CD4-positive, alpha-beta T cell treated with Interleukin-1 beta for 1 hour (primary cell): ENCODE results near the gene ETV4.
A peak's percentile ranks its signal among the peaks of the same experiment; 100 is the strongest.

Source experiments
- DNase-seq, 2 donors: peaks; one replicate each; pipeline ENCODE4 v3.0.0-alpha.2; 2020 to 2022

Gene ETV4

GRCh38 chr17:43572368-43572980 lies 26.3 kb upstream of the ETV4 start:
- DNase-seq, result no peak

GRCh38 chr17:43570518-43570928 lies 24.4 kb upstream of the ETV4 start:
- no peak for DNase-seq

GRCh38 chr17:43568506-43569082 lies 22.5 kb upstream of the ETV4 start:
- no peak for DNase-seq

- no peak for DNase-seq
Observed at GRCh38 chr17:43563600-43564594, 17.8 kb upstream of the ETV4 start.

GRCh38 chr17:43562679-43563599 lies 16.8 kb upstream of the ETV4 start:
- DNase-seq, result no peak

- DNase-seq, result no peak
Observed at GRCh38 chr17:43560461-43561427, 14.6 kb upstream of the ETV4 start.

- no peak for DNase-seq
Observed at GRCh38 chr17:43559161-43559816, 13.1 kb upstream of the ETV4 start.

GRCh38 chr17:43558805-43559160 lies 12.6 kb upstream of the ETV4 start:
- no peak for DNase-seq

- peak; percentile 18 to 64 for DNase-seq
Observed at GRCh38 chr17:43556292-43556691, 10.2 kb upstream of the ETV4 start.

GRCh38 chr17:43554857-43555256 lies 8.7 kb upstream of the ETV4 start:
- no peak for DNase-seq

GRCh38 chr17:43553573-43553972 lies 7.4 kb upstream of the ETV4 start:
- DNase-seq, result no peak

GRCh38 chr17:43552229-43552837 lies 6.2 kb upstream of the ETV4 start:
- DNase-seq, result no peak

GRCh38 chr17:43550754-43551153 lies 4.6 kb upstream of the ETV4 start:
- DNase-seq, result no peak

- DNase-seq, result no peak
Observed at GRCh38 chr17:43549496-43549895, 3.4 kb upstream of the ETV4 start.

GRCh38 chr17:43548689-43549379 lies 2.7 kb upstream of the ETV4 start:
- no peak for DNase-seq

- no peak for DNase-seq
Observed at GRCh38 chr17:43547659-43548256, 1.6 kb upstream of the ETV4 start.

GRCh38 chr17:43547189-43547550 lies 1.0 kb upstream of the ETV4 start:
- DNase-seq, result no peak

GRCh38 chr17:43545383-43545632 lies 832 bp downstream of the ETV4 start:
- DNase-seq, result peak in 1 of 2 donors; percentile 26

GRCh38 chr17:43543771-43544575 lies 2.2 kb downstream of the ETV4 start:
- DNase-seq, result no peak
